ENCODE results near the gene ZNF438.
"Not testable (repeated sequence)": the region's sequence is repeated elsewhere in the genome, so short reads cannot be mapped to it uniquely, and the experiment has no call there.

The ZNF438 gene

GRCh38 chr10:30939643-30940251, 91.9 kb downstream of the ZNF438 start:
- FAIRE-seq (no peak), DNase-seq (ENCODE audit: insufficient read length, low spot score) (no peak)
- no peak for TF ChIP-seq POLR2A (IDR thresholded peaks at IDR 0.05; ENCODE audit: low read depth, low read length)

GRCh38 chr10:30935078-30935477, 96.6 kb downstream of the ZNF438 start:
- no peak for FAIRE-seq
- no peak for DNase-seq (ENCODE audit: insufficient read length, low spot score)
- no peak for TF ChIP-seq POLR2A (IDR thresholded peaks at IDR 0.05; ENCODE audit: low read depth, low read length)

- FAIRE-seq: no peak
- no peak for TF ChIP-seq POLR2A (IDR thresholded peaks at IDR 0.05; ENCODE audit: low read depth, low read length)
- DNase-seq (ENCODE audit: insufficient read length, low spot score): no peak
These were observed 100.6 kb downstream of the ZNF438 start for GRCh38 chr10:30931094-30931493.

- FAIRE-seq: no peak
- no peak for DNase-seq (ENCODE audit: insufficient read length, low spot score)
- no peak for TF ChIP-seq POLR2A (IDR thresholded peaks at IDR 0.05; ENCODE audit: low read depth, low read length)
These were observed 101.7 kb downstream of the ZNF438 start for GRCh38 chr10:30929901-30930520.

GRCh38 chr10:30929311-30929729, 102.3 kb downstream of the ZNF438 start:
- FAIRE-seq; DNase-seq (ENCODE audit: insufficient read length, low spot score): not testable (repeated sequence)

- no peak for TF ChIP-seq POLR2A (IDR thresholded peaks at IDR 0.05; ENCODE audit: low read depth, low read length)
- DNase-seq (ENCODE audit: insufficient read length, low spot score) (no peak), FAIRE-seq (no peak)
These were observed 102.9 kb downstream of the ZNF438 start for GRCh38 chr10:30928742-30929141.

- FAIRE-seq: no peak
- no peak for TF ChIP-seq POLR2A (IDR thresholded peaks at IDR 0.05; ENCODE audit: low read depth, low read length)
These were observed 113.0 kb downstream of the ZNF438 start for GRCh38 chr10:30918651-30919050.

GRCh38 chr10:30917789-30918188, 113.9 kb downstream of the ZNF438 start:
- TF ChIP-seq POLR2A (IDR thresholded peaks at IDR 0.05; ENCODE audit: low read depth, low read length): no peak
- FAIRE-seq: no peak
- no peak for DNase-seq (ENCODE audit: insufficient read length, low spot score)

More at GRCh38 chr10:30918651-30919050, 113.0 kb downstream of the ZNF438 start:
- no peak for DNase-seq (ENCODE audit: insufficient read length, low spot score)

GRCh38 chr10:30917067-30917466, 114.6 kb downstream of the ZNF438 start:
- FAIRE-seq (no peak), DNase-seq (ENCODE audit: insufficient read length, low spot score) (no peak)
- no peak for TF ChIP-seq POLR2A (IDR thresholded peaks at IDR 0.05; ENCODE audit: low read depth, low read length)

- FAIRE-seq: no peak
- DNase-seq (ENCODE audit: insufficient read length, low spot score): no peak
- TF ChIP-seq POLR2A (IDR thresholded peaks at IDR 0.05; ENCODE audit: low read depth, low read length): no peak
These were observed 116.5 kb downstream of the ZNF438 start for GRCh38 chr10:30915146-30915545.

GRCh38 chr10:30911303-30911863, 120.3 kb downstream of the ZNF438 start:
- no peak for TF ChIP-seq POLR2A (IDR thresholded peaks at IDR 0.05; ENCODE audit: low read depth, low read length)
- DNase-seq (ENCODE audit: insufficient read length, low spot score) (no peak), FAIRE-seq (no peak)

GRCh38 chr10:30903397-30904138, 128.1 kb downstream of the ZNF438 start:
- DNase-seq (ENCODE audit: insufficient read length, low spot score): no peak
- FAIRE-seq: no peak
- TF ChIP-seq POLR2A (IDR thresholded peaks at IDR 0.05; ENCODE audit: low read depth, low read length): no peak

- FAIRE-seq (no peak), DNase-seq (ENCODE audit: insufficient read length, low spot score) (no peak)
- no peak for TF ChIP-seq POLR2A (IDR thresholded peaks at IDR 0.05; ENCODE audit: low read depth, low read length)
These were observed 128.9 kb downstream of the ZNF438 start for GRCh38 chr10:30902621-30903396.

GRCh38 chr10:30901487-30901886, 130.2 kb downstream of the ZNF438 start:
- not testable (repeated sequence) for FAIRE-seq; DNase-seq (ENCODE audit: insufficient read length, low spot score)
